HepG2 (cell line): ENCODE measurements around the gene TMEM270.

Experiments used
- MTF1 ChIP-seq: sonication (generic); formaldehyde crosslinking; IDR thresholded peaks from 2 replicates; pipeline ENCODE4 v1.5.0; 2020; ENCODE audit warnings: missing genetic modification reagents
- NRL ChIP-seq: sonication (generic); formaldehyde crosslinking; IDR thresholded peaks from 2 replicates; pipeline ENCODE4 v1.5.0; 2020; ENCODE audit warnings: missing genetic modification reagents, mild to moderate bottlenecking, moderate library complexity, borderline replicate concordance
- RAD21 ChIP-seq: fragments of 450-650 bp; formaldehyde crosslinking; IDR thresholded peaks from 2 replicates; pipeline ENCODE4 v1.5.0; 2020; ENCODE audit warnings: mild to moderate bottlenecking
- ZNF549 ChIP-seq: sonication (generic); formaldehyde crosslinking; IDR thresholded peaks from 2 replicates; pipeline ENCODE4 v1.5.0; 2020; ENCODE audit warnings: missing genetic modification reagents
- TF ChIP-seq, protein P1 (sequence below): IDR thresholded peaks from 2 replicates; pipeline ENCODE4 v1.6.1; 2012; ENCODE audit warnings: inconsistent platforms
- TF ChIP-seq, protein P2 (sequence below): sonication (generic); formaldehyde crosslinking; IDR thresholded peaks from 2 replicates; pipeline ENCODE4 v1.5.0; 2020; ENCODE audit warnings: mild to moderate bottlenecking, missing genetic modification reagents, moderate library complexity
- TF ChIP-seq, protein P3 (sequence below): sonication (generic); formaldehyde crosslinking; conservative IDR thresholded peaks from 2 replicates; pipeline ENCODE4 v1.8.0; 2022; ENCODE audit warnings: low read depth, missing genetic modification reagents

DNA sequence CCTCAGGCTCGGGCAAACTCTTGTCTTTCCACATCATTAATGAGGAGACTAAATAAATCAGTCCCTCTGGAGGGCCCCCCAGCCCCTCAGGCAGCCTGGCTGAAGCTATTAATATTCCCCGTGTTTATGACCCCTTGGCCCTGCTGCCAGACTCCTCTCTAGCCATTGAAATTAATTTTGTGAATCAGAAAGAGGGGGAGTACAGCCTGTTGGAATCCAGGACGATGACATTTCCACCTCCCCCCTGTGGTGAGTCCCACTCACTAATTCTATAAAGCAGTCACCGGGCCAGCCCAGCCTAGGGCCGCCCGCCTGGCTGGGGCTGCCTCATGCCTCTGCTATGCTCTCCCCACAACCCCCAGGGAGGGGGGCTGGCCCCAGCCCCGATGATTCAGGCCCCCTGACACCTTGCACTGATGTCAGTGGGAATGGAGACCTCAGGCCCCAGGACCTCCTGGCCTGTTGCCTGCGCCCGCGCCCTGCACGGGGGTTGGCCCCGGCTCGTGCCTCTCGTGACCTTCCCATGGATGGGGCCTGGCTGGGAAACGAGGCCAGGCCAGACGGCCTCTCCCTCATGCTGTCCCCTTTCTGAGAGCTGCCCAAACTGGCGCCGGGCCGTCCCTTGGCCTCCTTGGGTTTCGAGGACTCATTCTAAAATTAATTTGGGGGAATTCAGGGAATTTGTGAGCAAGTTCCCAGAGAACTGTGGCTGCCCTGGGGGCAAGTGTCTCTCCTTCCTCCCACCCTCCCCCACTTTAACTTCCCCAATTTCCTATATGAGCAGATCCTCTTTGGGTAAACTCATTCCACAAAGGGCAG is 34.0 kb downstream of the TMEM270 start:
- TF ChIP-seq NRL (CRISPR knock-in tag) (no peak), ZNF549 (CRISPR knock-in tag) (no peak), MTF1 (CRISPR knock-in tag) (no peak), RAD21 (CRISPR knock-in tag) (no peak)
- TF ChIP-seq, protein P1, sequence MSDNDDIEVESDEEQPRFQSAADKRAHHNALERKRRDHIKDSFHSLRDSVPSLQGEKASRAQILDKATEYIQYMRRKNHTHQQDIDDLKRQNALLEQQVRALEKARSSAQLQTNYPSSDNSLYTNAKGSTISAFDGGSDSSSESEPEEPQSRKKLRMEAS = no peak
- TF ChIP-seq, protein P2, sequence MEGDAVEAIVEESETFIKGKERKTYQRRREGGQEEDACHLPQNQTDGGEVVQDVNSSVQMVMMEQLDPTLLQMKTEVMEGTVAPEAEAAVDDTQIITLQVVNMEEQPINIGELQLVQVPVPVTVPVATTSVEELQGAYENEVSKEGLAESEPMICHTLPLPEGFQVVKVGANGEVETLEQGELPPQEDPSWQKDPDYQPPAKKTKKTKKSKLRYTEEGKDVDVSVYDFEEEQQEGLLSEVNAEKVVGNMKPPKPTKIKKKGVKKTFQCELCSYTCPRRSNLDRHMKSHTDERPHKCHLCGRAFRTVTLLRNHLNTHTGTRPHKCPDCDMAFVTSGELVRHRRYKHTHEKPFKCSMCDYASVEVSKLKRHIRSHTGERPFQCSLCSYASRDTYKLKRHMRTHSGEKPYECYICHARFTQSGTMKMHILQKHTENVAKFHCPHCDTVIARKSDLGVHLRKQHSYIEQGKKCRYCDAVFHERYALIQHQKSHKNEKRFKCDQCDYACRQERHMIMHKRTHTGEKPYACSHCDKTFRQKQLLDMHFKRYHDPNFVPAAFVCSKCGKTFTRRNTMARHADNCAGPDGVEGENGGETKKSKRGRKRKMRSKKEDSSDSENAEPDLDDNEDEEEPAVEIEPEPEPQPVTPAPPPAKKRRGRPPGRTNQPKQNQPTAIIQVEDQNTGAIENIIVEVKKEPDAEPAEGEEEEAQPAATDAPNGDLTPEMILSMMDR (CRISPR knock-in tag) = no peak
- TF ChIP-seq, protein P3, sequence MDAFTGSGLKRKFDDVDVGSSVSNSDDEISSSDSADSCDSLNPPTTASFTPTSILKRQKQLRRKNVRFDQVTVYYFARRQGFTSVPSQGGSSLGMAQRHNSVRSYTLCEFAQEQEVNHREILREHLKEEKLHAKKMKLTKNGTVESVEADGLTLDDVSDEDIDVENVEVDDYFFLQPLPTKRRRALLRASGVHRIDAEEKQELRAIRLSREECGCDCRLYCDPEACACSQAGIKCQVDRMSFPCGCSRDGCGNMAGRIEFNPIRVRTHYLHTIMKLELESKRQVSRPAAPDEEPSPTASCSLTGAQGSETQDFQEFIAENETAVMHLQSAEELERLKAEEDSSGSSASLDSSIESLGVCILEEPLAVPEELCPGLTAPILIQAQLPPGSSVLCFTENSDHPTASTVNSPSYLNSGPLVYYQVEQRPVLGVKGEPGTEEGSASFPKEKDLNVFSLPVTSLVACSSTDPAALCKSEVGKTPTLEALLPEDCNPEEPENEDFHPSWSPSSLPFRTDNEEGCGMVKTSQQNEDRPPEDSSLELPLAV (CRISPR knock-in tag) = no peak
